GM23338 (cell line): Measurements from ENCODE around the gene XIRP2. TPM values are rescaled to one million over a fixed set of nuclear protein-coding genes. Genes with fewer than 3 reads are reported as not detected.

Experiments
- ATAC-seq: fragments of 200-7000 bp; cut with Tn5 transposase; 3 replicates; pipeline ENCODE4 v1.9.1; 2020
- DNase-seq: peaks from one replicate; pipeline ENCODE4 v3.0.0-alpha.2; 2015; ENCODE audit warnings: low spot score
- H2AFZ ChIP-seq: fragments of 200-600 bp; sonication (generic); 2 replicates; pipeline ENCODE4 v1.8.0; 2016; ENCODE audit warnings: antibody characterized with exemption, mild to moderate bottlenecking, moderate library complexity
- H3F3A ChIP-seq: fragments of 200-600 bp; sonication (generic); replicated peaks from 2 replicates; pipeline ENCODE4 v1.8.0; 2017; ENCODE audit warnings: antibody characterized with exemption, mixed run types, low read depth
- H3K27ac ChIP-seq: fragments of 200-600 bp; sonication (generic); 2 replicates; pipeline ENCODE4 v1.6.1; 2016; ENCODE audit warnings: low read depth
- H3K27me3 ChIP-seq: fragments of 200-600 bp; sonication (generic); 2 replicates; pipeline ENCODE4 v1.8.0; 2016; ENCODE audit warnings: mild to moderate bottlenecking, mixed run types, moderate library complexity; ENCODE audit not compliant: insufficient read depth
- H3K36me3 ChIP-seq: fragments of 200-600 bp; sonication (generic); 2 replicates; pipeline ENCODE4 v1.8.0; 2016; ENCODE audit warnings: mild to moderate bottlenecking; ENCODE audit not compliant: insufficient read depth
- H3K4me1 ChIP-seq: fragments of 200-600 bp; sonication (generic); 2 replicates; pipeline ENCODE4 v1.8.0; 2016; ENCODE audit warnings: mild to moderate bottlenecking, moderate library complexity; ENCODE audit not compliant: insufficient read depth
- H3K4me2 ChIP-seq: fragments of 200-600 bp; sonication (generic); 2 replicates; pipeline ENCODE4 v1.7.1; 2017; ENCODE audit warnings: mixed run types
- H3K4me3 ChIP-seq: fragments of 200-600 bp; sonication (generic); 2 replicates; pipeline ENCODE4 v1.6.1; 2016; ENCODE audit warnings: mixed run types
- H3K79me2 ChIP-seq: fragments of 200-600 bp; sonication (generic); replicated peaks from 2 replicates; pipeline ENCODE4 v1.8.0; 2017; ENCODE audit warnings: mild to moderate bottlenecking; ENCODE audit not compliant: insufficient read depth
- H3K9me2 ChIP-seq: fragments of 200-600 bp; sonication (generic); 2 replicates; pipeline ENCODE4 v1.8.0; 2017; ENCODE audit not compliant: insufficient read depth
- H4K20me1 ChIP-seq: fragments of 200-600 bp; sonication (generic); replicated peaks from 2 replicates; pipeline ENCODE4 v1.8.0; 2017; ENCODE audit warnings: mild to moderate bottlenecking; ENCODE audit not compliant: insufficient read depth
- H3K27ac Mint-ChIP-seq: 2 replicates; pipeline ENCODE4 v1.8.0; 2020; ENCODE audit warnings: inconsistent platforms, mild to moderate bottlenecking, moderate library complexity, mixed read lengths
- H3K27me3 Mint-ChIP-seq: 3 replicates; pipeline ENCODE4 v1.8.0; 2022; ENCODE audit warnings: low read depth, mild to moderate bottlenecking, moderate library complexity, mixed read lengths, inconsistent platforms; ENCODE audit not compliant: insufficient read depth, poor library complexity
- H3K36me3 Mint-ChIP-seq: 3 replicates; pipeline ENCODE4 v1.8.0; 2021; ENCODE audit warnings: low read depth, mild to moderate bottlenecking, inconsistent platforms, moderate library complexity, mixed read lengths
- H3K4me1 Mint-ChIP-seq: 3 replicates; pipeline ENCODE4 v1.8.0; 2020; ENCODE audit warnings: mild to moderate bottlenecking, inconsistent platforms, mixed read lengths
- H3K4me3 Mint-ChIP-seq: 3 replicates; pipeline ENCODE4 v1.8.0; 2021; ENCODE audit warnings: moderate library complexity, mild to moderate bottlenecking, inconsistent platforms, mixed read lengths
- H3K9me3 Mint-ChIP-seq: 3 replicates; pipeline ENCODE4 v1.8.0; 2020; ENCODE audit warnings: moderate library complexity, mild to moderate bottlenecking, inconsistent platforms, mixed read lengths
- CREB1 ChIP-seq: fragments of 250-450 bp; sonication (Bioruptor Pico); IDR thresholded peaks from 2 replicates; pipeline ENCODE4 v1.5.0; 2020; ENCODE audit warnings: low read depth, mild to moderate bottlenecking, moderate library complexity
- CTCF ChIP-seq, 2 experiments: fragments of 200-600 bp in 1 of 2; sonication (generic) in 1 of 2; conservative IDR thresholded peaks; 2 replicates each; pipeline versions ENCODE4 v1.5.1 to v1.6.1; 2016 to 2017; ENCODE audit warnings: antibody characterized with exemption in 2 of 2, low read depth in 2 of 2, mild to moderate bottlenecking in 2 of 2, moderate library complexity in 1 of 2
- EZH2 ChIP-seq: fragments of 200-600 bp; sonication (generic); IDR thresholded peaks from one replicate; pipeline ENCODE4 v1.8.0; 2017; ENCODE audit warnings: antibody characterized with exemption, mild to moderate bottlenecking, low read depth; ENCODE audit not compliant: unreplicated experiment
- EZH2phosphoT487 ChIP-seq: fragments of 200-600 bp; sonication (generic); IDR thresholded peaks from one replicate; pipeline ENCODE4 v1.8.1; 2018; ENCODE audit warnings: antibody characterized with exemption; ENCODE audit not compliant: unreplicated experiment
- JUNB ChIP-seq: IDR thresholded peaks from one replicate; pipeline ENCODE4 v1.6.1; 2016; ENCODE audit warnings: antibody characterized with exemption; ENCODE audit not compliant: unreplicated experiment
- NANOG ChIP-seq: IDR thresholded peaks from 2 replicates; pipeline ENCODE4 v1.6.1; 2016; ENCODE audit warnings: antibody characterized with exemption, borderline replicate concordance
- POLR2AphosphoS5 ChIP-seq: IDR thresholded peaks from 2 replicates; pipeline ENCODE4 v1.6.1; 2016; ENCODE audit warnings: antibody characterized with exemption, low read depth
- STAT1 ChIP-seq: IDR thresholded peaks from one replicate; pipeline ENCODE4 v1.6.1; 2016; ENCODE audit warnings: antibody characterized with exemption; ENCODE audit not compliant: unreplicated experiment
- ZNF114 ChIP-seq: fragments of 250-450 bp; sonication (Bioruptor Pico); IDR thresholded peaks from 2 replicates; pipeline ENCODE4 v1.5.0; 2020; ENCODE audit warnings: mild to moderate bottlenecking, moderate library complexity
- polyA plus RNA-seq: library from polyadenylated mRNA; unstranded; fragments of >200 nt; fragmentation: Nextera tagmentation; extraction: Ambion mirVana; gene quantifications from 2 replicates; pipeline ENCODE4 v1.2.1, GENCODE V29; 2016
- total RNA-seq: library from RNA; depleted of rRNA; stranded (reverse); fragments of >200 nt; shearing (Covaris generic); gene quantifications from 2 replicates; pipeline ENCODE4 v1.2.3, GENCODE V29; 2014

XIRP2 gene
- total and polyA plus RNA-seq, 2 experiments from 2014 or later = 0.17 to 0.31 TPM

GRCh38 chr2:167191588-167191987, 303.3 kb downstream of the XIRP2 start:
- Histone ChIP-seq H3F3A (no peaks in the 10 kb centered on the region), H2AFZ (no peak overlapping the region), H3K9me2 (no peaks in the 10 kb centered on the region; the same call in 1 of the 2 replicates), H4K20me1 (no peaks in the 10 kb centered on the region), H3K36me3 (no peaks in the 10 kb centered on the region), H3K27ac (no peak overlapping the region), H3K27me3 (no peaks in the 10 kb centered on the region), H3K4me3 (no peak overlapping the region), H3K4me2 (no peak overlapping the region), H3K4me1 (0 out of 2 replicates have a peak, but pooled peaks cover 5% of the 10 kb centered on the region), H3K79me2 (no peaks in the 10 kb centered on the region)
- no peak for ATAC-seq
- H3K27ac Mint-ChIP-seq = no peak overlapping the region
- peaks cover 8% of the 10 kb centered on the region; the same call in 2 of the 3 replicates for H3K4me1 Mint-ChIP-seq
- H3K9me3 Mint-ChIP-seq = no peaks in the 10 kb centered on the region
- DNase-seq = no peak
- H3K4me3 Mint-ChIP-seq = no peak overlapping the region
- no peaks in the 10 kb centered on the region for H3K36me3 Mint-ChIP-seq
- TF ChIP-seq ZNF114 (CRISPR knock-in tag) (no peak), EZH2 (no peak), STAT1 (no peak), EZH2phosphoT487 (no peak), POLR2AphosphoS5 (no peak), CREB1 (no peak)
- H3K27me3 Mint-ChIP-seq = peaks cover 2% of the 10 kb centered on the region

GRCh38 chr2:167192833-167193232, 304.6 kb downstream of the XIRP2 start:
- Histone ChIP-seq H3F3A (no peaks in the 10 kb centered on the region), H3K4me3 (no peak overlapping the region), H3K79me2 (no peaks in the 10 kb centered on the region), H3K9me2 (no peaks in the 10 kb centered on the region; the same call in 1 of the 2 replicates), H3K4me1 (peaks cover 5% of the 10 kb centered on the region; the same call in 1 of the 2 replicates), H4K20me1 (no peaks in the 10 kb centered on the region), H3K27me3 (no peaks in the 10 kb centered on the region), H3K36me3 (no peaks in the 10 kb centered on the region), H2AFZ (no peak overlapping the region), H3K27ac (no peak overlapping the region), H3K4me2 (no peak overlapping the region)
- no peak for DNase-seq
- Mint-ChIP-seq H3K9me3 (no peaks in the 10 kb centered on the region), H3K4me1 (peaks cover 8% of the 10 kb centered on the region; the same call in 2 of the 3 replicates), H3K36me3 (no peaks in the 10 kb centered on the region), H3K27me3 (peaks cover 2% of the 10 kb centered on the region), H3K27ac (no peak overlapping the region), H3K4me3 (no peak overlapping the region)
- no peak for ATAC-seq
- no peak for TF ChIP-seq POLR2AphosphoS5
- no peak for TF ChIP-seq NANOG
- no peak for TF ChIP-seq CREB1
- TF ChIP-seq JUNB = no peak
- TF ChIP-seq CTCF (conservative IDR thresholded peaks at IDR 0.05; ENCODE audit: low read depth in 2 of 2) = no peak
